Thoracic aorta (tissue), 2 donors: ENCODE measurements around the gene DAP3. TPM values are rescaled to one million over a fixed set of nuclear protein-coding genes. Genes with fewer than 3 reads are reported as not detected.
"Not testable (repeated sequence)": the region's sequence is repeated elsewhere in the genome, so short reads cannot be mapped to it uniquely, and the experiment has no call there.

ENCODE experiments used
- ATAC-seq: fragments of 150-250 bp; one replicate; pipeline ENCODE4 v1.8.0; 2017; ENCODE audit warnings: low read depth; ENCODE audit not compliant: insufficient number of reproducible peaks, low FRiP score
- DNase-seq: peaks from one replicate; pipeline ENCODE4 v3.0.0-alpha.2; 2020; ENCODE audit warnings: low spot score
- H3K27ac ChIP-seq, 2 donors: fragments of 200-600 bp; sonication (generic); 1 replicate in 1 of 2; 2 replicates in 1 of 2; pipeline ENCODE4 v1.5.1; 2016; ENCODE audit warnings: mild to moderate bottlenecking in 2 of 2, moderate library complexity in 2 of 2
- H3K27me3 ChIP-seq: fragments of 200-600 bp; sonication (generic); replicated peaks from 2 replicates; pipeline ENCODE4 v1.6.0; 2016; ENCODE audit warnings: mild to moderate bottlenecking; ENCODE audit not compliant: insufficient read depth
- H3K36me3 ChIP-seq: fragments of 200-600 bp; sonication (generic); one replicate; pipeline ENCODE4 v1.5.1; 2016
- H3K4me1 ChIP-seq, 2 donors: fragments of 200-600 bp; sonication (generic); 1 replicate in 1 of 2; 2 replicates in 1 of 2; pipeline versions ENCODE4 v1.5.1 to v1.6.0; 2016; ENCODE audit warnings: low read depth in 2 of 2, mild to moderate bottlenecking in 1 of 2; ENCODE audit not compliant: control insufficient read depth in 1 of 2
- H3K4me3 ChIP-seq: fragments of 200-600 bp; sonication (generic); 2 replicates; pipeline ENCODE4 v1.5.1; 2016; ENCODE audit warnings: mild to moderate bottlenecking
- H3K9me3 ChIP-seq: fragments of 200-600 bp; sonication (generic); 2 replicates; pipeline ENCODE4 v1.5.1; 2016
- total RNA-seq, 2 donors: library from RNA; depleted of rRNA; stranded (reverse); fragments of >200 nt; gene quantifications; one replicate each; pipeline versions ENCODE4 v1.1.0 to v1.2.3, GENCODE V29; 2016
- TF ChIP-seq, protein P1 (sequence below): fragments of 200-600 bp; sonication (generic); IDR thresholded peaks from one replicate; pipeline ENCODE4 v1.5.1; 2019; ENCODE audit warnings: antibody characterized with exemption

The DAP3 gene
- total RNA-seq, 2 donors from 2014 or later: 56.5 to 113 TPM

DNA sequence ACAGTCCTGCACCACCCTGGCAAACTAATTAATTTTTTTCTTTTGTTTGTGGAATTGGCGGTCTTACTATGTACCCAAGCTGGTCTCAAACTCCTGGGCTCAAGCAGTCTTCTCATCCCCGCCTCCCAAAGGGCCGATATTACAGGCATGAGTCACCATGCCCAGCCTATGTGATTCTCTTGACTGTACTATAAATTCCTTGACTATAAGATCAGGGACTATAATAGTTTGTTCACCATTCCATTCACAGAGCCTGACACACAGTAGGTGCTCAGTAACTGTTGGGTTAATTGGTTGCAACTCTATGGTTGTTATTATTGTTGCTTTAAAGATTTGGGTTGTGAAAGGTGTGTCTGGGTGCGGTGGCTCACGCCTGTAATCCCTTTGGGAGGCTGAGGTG, 17.2 kb downstream of the DAP3 start:
- Histone ChIP-seq H3K4me3 (no peak overlapping the region), H3K27me3 (no peaks in the 10 kb centered on the region), H3K36me3 (no peaks in the 10 kb centered on the region), H3K9me3 (no peaks in the 10 kb centered on the region), H3K4me1 (no peaks in the 10 kb centered on the region), H3K27ac (no peak overlapping the region)
- TF ChIP-seq, protein P1, sequence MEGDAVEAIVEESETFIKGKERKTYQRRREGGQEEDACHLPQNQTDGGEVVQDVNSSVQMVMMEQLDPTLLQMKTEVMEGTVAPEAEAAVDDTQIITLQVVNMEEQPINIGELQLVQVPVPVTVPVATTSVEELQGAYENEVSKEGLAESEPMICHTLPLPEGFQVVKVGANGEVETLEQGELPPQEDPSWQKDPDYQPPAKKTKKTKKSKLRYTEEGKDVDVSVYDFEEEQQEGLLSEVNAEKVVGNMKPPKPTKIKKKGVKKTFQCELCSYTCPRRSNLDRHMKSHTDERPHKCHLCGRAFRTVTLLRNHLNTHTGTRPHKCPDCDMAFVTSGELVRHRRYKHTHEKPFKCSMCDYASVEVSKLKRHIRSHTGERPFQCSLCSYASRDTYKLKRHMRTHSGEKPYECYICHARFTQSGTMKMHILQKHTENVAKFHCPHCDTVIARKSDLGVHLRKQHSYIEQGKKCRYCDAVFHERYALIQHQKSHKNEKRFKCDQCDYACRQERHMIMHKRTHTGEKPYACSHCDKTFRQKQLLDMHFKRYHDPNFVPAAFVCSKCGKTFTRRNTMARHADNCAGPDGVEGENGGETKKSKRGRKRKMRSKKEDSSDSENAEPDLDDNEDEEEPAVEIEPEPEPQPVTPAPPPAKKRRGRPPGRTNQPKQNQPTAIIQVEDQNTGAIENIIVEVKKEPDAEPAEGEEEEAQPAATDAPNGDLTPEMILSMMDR: no peak
- DNase-seq (no peak), ATAC-seq (no peak)

DNA sequence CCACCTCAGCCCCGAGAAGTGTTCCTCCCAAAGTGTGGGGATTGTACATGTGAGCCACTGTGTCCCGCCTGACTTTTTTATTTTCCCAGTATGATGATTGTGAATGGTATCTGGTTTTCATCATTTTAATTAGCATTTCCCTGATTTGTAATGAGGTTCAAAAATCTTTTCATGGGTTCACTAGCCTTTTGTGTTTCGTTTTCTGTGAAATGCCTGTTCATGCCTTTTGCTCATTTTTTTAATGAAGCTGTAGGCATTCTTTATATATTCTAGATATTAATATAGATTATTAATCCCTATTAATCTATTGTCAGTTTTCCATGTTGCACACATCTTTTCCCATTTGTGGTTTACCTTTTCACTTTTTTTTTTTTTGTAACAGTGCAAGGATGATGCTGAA, 20.5 kb downstream of the DAP3 start:
- Histone ChIP-seq H3K4me3 (no peak overlapping the region), H3K9me3 (no peaks in the 10 kb centered on the region), H3K27me3 (no peaks in the 10 kb centered on the region), H3K4me1 (no peaks in the 10 kb centered on the region), H3K36me3 (peaks cover 8% of the 10 kb centered on the region), H3K27ac (no peak overlapping the region)
- ATAC-seq (no peak), DNase-seq (no peak)
- TF ChIP-seq, protein P1: no peak

DNA sequence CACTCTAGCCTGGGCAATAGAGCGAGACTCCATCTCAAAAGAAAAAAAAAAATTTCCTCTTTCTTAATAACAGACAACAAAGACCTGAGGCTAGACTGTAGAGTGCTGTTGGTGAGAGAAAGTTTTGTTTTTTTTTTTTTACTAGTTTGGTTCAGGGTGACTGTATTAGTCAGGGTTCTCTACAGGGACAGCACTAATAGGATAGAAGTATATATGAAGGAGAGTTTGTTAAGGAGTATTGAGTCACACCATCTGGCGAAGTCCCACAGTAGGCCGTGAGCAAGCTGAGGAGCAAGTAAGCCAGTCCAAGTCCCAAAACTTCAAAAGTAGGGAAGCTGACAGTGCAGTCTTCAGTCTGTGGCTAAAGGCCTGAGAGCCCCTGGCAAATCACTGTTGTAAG, 22.6 kb downstream of the DAP3 start:
- not testable (repeated sequence) for H3K27me3 ChIP-seq, DNase-seq, H3K36me3 ChIP-seq, H3K27ac ChIP-seq, ATAC-seq, H3K4me1 ChIP-seq, H3K4me3 ChIP-seq, H3K9me3 ChIP-seq

DNA sequence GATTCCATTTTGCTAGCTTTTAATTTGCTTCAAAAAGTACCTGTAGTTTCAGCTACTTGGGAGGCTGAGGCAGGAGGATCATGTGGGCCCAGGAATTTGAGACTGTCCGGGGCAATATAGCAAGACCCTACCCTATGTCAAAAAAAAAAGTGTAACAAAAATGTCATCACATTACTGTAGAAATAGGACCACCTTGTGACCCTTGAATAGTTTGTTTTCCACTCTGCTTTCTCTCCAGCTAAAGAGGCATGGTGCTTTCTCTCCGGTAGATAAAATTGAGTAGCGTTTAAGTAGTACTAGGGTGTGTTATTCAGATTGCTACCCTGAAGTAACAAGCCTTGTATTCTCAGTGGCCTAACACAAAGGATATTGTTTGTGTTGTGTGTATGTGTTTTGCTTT, 23.7 kb downstream of the DAP3 start:
- DNase-seq, H3K4me1 ChIP-seq, H3K4me3 ChIP-seq, H3K9me3 ChIP-seq, ATAC-seq, H3K27me3 ChIP-seq, H3K27ac ChIP-seq: not testable (repeated sequence)
- peaks cover 13% of the 10 kb centered on the region for H3K36me3 ChIP-seq

DNA sequence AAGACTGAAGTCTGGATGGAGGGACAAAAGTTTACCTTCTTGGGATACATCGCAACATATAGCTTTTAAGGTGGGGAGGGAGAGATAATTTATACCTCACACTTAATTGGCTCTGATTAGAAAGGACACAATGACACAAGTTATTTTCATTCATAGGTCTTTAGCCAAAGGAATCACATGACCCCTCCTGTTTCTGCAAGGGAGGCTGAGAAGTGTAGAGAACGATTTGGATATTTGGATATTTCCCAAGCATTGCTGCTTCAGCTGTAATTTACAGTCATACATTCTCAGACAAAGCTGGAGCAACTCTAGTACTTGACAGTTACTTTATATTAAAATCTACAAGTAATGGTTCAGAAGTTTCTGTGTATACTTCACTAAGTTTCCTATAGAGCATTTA, 24.2 kb downstream of the DAP3 start:
- Histone ChIP-seq H3K4me1 (no peaks in the 10 kb centered on the region), H3K27ac (no peak overlapping the region), H3K36me3 (peaks cover 13% of the 10 kb centered on the region), H3K27me3 (no peaks in the 10 kb centered on the region), H3K4me3 (no peak overlapping the region), H3K9me3 (no peaks in the 10 kb centered on the region)
- no peak for DNase-seq
- ATAC-seq: no peak
- TF ChIP-seq, protein P1: no peak

DNA sequence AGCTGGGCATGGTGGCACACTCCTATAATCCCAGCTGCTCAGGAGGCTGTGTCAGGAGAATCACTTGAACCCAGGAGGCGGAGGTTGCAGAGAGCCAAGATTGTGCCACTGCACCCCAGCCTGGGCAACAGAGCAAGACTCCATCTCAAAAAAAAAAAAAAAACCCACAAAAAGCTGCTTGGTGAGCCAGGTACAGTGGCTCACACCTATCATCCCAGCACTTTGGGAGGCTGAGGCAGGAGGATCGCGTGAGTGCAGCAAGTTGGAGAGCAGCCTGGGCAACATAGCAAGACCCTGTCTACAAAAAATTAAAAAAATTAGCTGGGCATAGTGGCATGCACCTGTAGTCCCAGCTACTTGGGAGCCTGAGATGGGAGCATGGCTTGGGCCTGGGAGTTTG, 26.2 kb downstream of the DAP3 start:
- not testable (repeated sequence) for H3K27me3 ChIP-seq, DNase-seq, H3K9me3 ChIP-seq, H3K4me1 ChIP-seq, H3K4me3 ChIP-seq, ATAC-seq, H3K27ac ChIP-seq
- H3K36me3 ChIP-seq: peaks cover 13% of the 10 kb centered on the region

DNA sequence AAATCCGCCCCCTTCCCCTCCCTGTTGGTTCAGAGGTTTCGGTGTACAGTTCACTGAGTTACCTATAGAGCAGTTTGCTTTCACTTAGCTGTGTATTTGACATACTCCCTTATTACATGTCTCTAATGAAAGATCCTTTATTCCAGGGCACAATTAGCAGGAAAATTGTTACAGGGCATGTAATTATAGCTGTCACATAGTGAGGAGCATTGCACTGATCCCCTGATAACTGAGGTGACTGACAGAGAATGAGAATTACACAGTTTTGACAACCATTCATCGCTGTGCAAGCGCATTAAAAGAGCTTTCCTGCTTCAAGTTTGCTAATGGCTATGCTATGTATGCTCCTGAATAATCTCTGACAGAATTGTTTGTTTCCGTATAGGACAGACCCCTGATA, 26.9 kb downstream of the DAP3 start:
- no peak overlapping the region for H3K4me3 ChIP-seq
- H3K9me3 ChIP-seq: no peaks in the 10 kb centered on the region
- H3K4me1 ChIP-seq: no peaks in the 10 kb centered on the region
- TF ChIP-seq, protein P1: no peak
- H3K36me3 ChIP-seq: peaks cover 13% of the 10 kb centered on the region
- H3K27me3 ChIP-seq: no peaks in the 10 kb centered on the region
- no peak overlapping the region for H3K27ac ChIP-seq
- no peak for ATAC-seq
- no peak for DNase-seq
